ENCODE measurements around the gene TMEM106C.
"Not testable (repeated sequence)": the region's sequence is repeated elsewhere in the genome, so short reads cannot be mapped to it uniquely, and the experiment has no call there.

The TMEM106C gene

DNA sequence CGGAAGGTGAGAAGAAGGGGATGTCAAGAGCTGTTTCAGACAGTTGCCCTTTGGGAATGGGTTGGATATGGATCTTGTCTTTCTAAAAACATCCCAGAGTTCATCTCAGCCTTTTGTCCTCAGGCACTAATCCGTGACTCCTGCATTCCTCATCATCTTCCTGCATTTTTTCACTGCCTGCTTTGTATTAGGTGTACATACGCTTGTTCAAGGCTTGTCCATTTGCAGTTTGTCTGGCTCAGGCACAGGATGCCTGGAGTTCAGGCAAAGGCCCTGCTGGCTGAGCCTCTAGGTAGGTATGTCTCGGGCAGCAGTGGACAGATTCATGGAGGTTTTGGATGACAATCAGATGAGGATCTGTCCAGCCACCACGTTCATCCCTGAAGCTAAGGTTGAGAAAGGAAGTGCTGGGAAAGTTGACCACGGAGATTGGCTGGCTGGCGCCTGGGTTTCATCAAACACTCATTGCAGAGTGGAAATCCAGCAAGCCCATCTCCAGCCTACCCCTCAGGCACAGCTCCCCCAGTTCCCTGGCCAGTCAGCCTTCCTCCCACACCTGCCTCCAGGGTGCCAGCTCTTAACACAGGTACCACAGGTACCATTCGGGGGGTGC, 12.4 kb upstream of the TMEM106C start:
- no peak for TF ChIP-seq CTCF (conservative IDR thresholded peaks at IDR 0.05)
- H3K27ac ChIP-seq = no peak overlapping the region

- H3K27ac ChIP-seq = no peak overlapping the region
- TF ChIP-seq CTCF (conservative IDR thresholded peaks at IDR 0.05) = no peak
Observed at GRCh38 chr12:47954058-47954457, 9.3 kb upstream of the TMEM106C start.

- TF ChIP-seq CTCF (conservative IDR thresholded peaks at IDR 0.05) = no peak
- no peak overlapping the region for H3K27ac ChIP-seq
Observed at GRCh38 chr12:47954467-47955045, 8.8 kb upstream of the TMEM106C start.

GRCh38 chr12:47955059-47955458, 8.3 kb upstream of the TMEM106C start:
- no peak for TF ChIP-seq CTCF (conservative IDR thresholded peaks at IDR 0.05)

GRCh38 chr12:47957671-47958070, 5.7 kb upstream of the TMEM106C start:
- not testable (repeated sequence) for H3K27ac ChIP-seq

More at GRCh38 chr12:47955059-47955458, 8.3 kb upstream of the TMEM106C start:
- H3K27ac ChIP-seq = no peak overlapping the region

- no peak for TF ChIP-seq CTCF (conservative IDR thresholded peaks at IDR 0.05)
- no peak overlapping the region for H3K27ac ChIP-seq
Observed at GRCh38 chr12:47962198-47962597, 1.2 kb upstream of the TMEM106C start.

GRCh38 chr12:47964106-47964728, 821 bp downstream of the TMEM106C start:
- TF ChIP-seq CTCF (conservative IDR thresholded peaks at IDR 0.05) = no peak
- H3K27ac ChIP-seq = peak overlapping the region; percentile 85

DNA sequence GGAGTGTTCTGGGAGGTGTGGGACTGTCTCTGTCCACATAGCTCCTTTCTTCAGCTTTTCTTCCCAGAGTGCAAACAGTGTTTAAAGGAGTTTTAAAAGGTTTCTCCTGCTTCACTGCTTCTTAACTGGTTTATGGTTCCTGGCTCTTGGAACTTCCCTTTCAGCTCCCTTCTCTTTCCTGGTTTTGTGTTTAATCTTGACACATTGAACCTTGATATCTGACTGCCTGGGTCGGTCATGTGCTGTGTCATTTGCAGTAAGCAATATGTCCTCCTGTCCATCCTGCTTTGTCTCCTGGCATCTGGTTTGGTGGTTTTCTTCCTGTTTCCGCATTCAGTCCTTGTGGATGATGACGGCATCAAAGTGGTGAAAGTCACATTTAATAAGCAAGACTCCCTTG, 2.2 kb downstream of the TMEM106C start:
- peak overlapping the region; percentile 85 for H3K27ac ChIP-seq
- TF ChIP-seq CTCF (conservative IDR thresholded peaks at IDR 0.05) = no peak

Measured in VCaP (cell line).